Measurements from ENCODE around the gene WDPCP.
"Not testable (repeated sequence)": the region's sequence is repeated elsewhere in the genome, so short reads cannot be mapped to it uniquely, and the experiment has no call there.

Gene WDPCP

GRCh38 chr2:63588385-63589147 is at the start of gene WDPCP, which contains the start of gene MDH1:
WDPCP (minus strand) TSS chr2:63588477; CDS start chr2:63588271, 206 bp downstream.
MDH1 (plus strand) TSS chr2:63588963; CDS start chr2:63589044, 81 bp downstream.
- Mint-ChIP-seq H3K4me1 (peaks cover 46% of the 10 kb centered on the region), H3K9me3 (no peaks in the 10 kb centered on the region), H3K27me3 (peaks cover 5% of the 10 kb centered on the region), H3K27ac (peak within 1 kb of the TSS; percentile 94), H3K4me3 (peak within 1 kb of the TSS; percentile 96), H3K36me3 (peaks cover 3% of the 10 kb centered on the region)
- DNase-seq: peak; percentile 95
- CTCF ChIA-PET: interaction anchor here (0.7 kb wide), 1 partner anchor 1327 kb away, joined by 3 read pairs; no protein-coding TSS in a partner anchor

- no peak overlapping the region for H3K27ac Mint-ChIP-seq
- peaks cover 3% of the 10 kb centered on the region for H3K36me3 Mint-ChIP-seq
- CTCF ChIA-PET: no interaction called here
- H3K4me3 Mint-ChIP-seq: no peak overlapping the region
- no peaks in the 10 kb centered on the region for H3K4me1 Mint-ChIP-seq
- H3K9me3 Mint-ChIP-seq: peaks cover 10% of the 10 kb centered on the region
- H3K27me3 Mint-ChIP-seq: no peaks in the 10 kb centered on the region
- no peak for DNase-seq
Observed at GRCh38 chr2:63632382-63632781, 44.1 kb upstream of the WDPCP start.

GRCh38 chr2:63631501-63631900 is 43.2 kb upstream of the WDPCP start:
- Mint-ChIP-seq H3K27me3 (no peaks in the 10 kb centered on the region), H3K9me3 (peaks cover 11% of the 10 kb centered on the region), H3K36me3 (peaks cover 3% of the 10 kb centered on the region), H3K4me3 (no peak overlapping the region), H3K4me1 (no peaks in the 10 kb centered on the region), H3K27ac (no peak overlapping the region)
- no peak for DNase-seq
- CTCF ChIA-PET: no interaction called here

GRCh38 chr2:63628403-63628942 is 40.2 kb upstream of the WDPCP start:
- Mint-ChIP-seq H3K27me3 (no peaks in the 10 kb centered on the region), H3K4me1 (no peaks in the 10 kb centered on the region), H3K27ac (no peak overlapping the region), H3K9me3 (peaks cover 7% of the 10 kb centered on the region), H3K36me3 (peaks cover 3% of the 10 kb centered on the region), H3K4me3 (no peak overlapping the region)
- no peak for DNase-seq
- CTCF ChIA-PET: no interaction called here

GRCh38 chr2:63627866-63628265 is 39.6 kb upstream of the WDPCP start:
- peaks cover 2% of the 10 kb centered on the region for H3K36me3 Mint-ChIP-seq
- no peak overlapping the region for H3K27ac Mint-ChIP-seq
- H3K4me3 Mint-ChIP-seq: no peak overlapping the region
- peaks cover 6% of the 10 kb centered on the region for H3K9me3 Mint-ChIP-seq
- CTCF ChIA-PET: no interaction called here
- no peaks in the 10 kb centered on the region for H3K27me3 Mint-ChIP-seq
- DNase-seq: no peak
- H3K4me1 Mint-ChIP-seq: no peaks in the 10 kb centered on the region

GRCh38 chr2:63623763-63624162 is 35.5 kb upstream of the WDPCP start:
- CTCF ChIA-PET, H3K27ac Mint-ChIP-seq, H3K36me3 Mint-ChIP-seq, H3K27me3 Mint-ChIP-seq, H3K4me3 Mint-ChIP-seq, DNase-seq, H3K9me3 Mint-ChIP-seq, H3K4me1 Mint-ChIP-seq: not testable (repeated sequence)

GRCh38 chr2:63622751-63623150 is 34.5 kb upstream of the WDPCP start:
- peaks cover 4% of the 10 kb centered on the region for H3K27me3 Mint-ChIP-seq
- DNase-seq: no peak
- peaks cover 2% of the 10 kb centered on the region for H3K9me3 Mint-ChIP-seq
- H3K4me3 Mint-ChIP-seq: no peak overlapping the region
- CTCF ChIA-PET: no interaction called here
- no peaks in the 10 kb centered on the region for H3K36me3 Mint-ChIP-seq
- no peak overlapping the region for H3K27ac Mint-ChIP-seq
- H3K4me1 Mint-ChIP-seq: no peaks in the 10 kb centered on the region

- DNase-seq: no peak
- no peak overlapping the region for H3K27ac Mint-ChIP-seq
- CTCF ChIA-PET: no interaction called here
- no peaks in the 10 kb centered on the region for H3K4me1 Mint-ChIP-seq
- H3K36me3 Mint-ChIP-seq: no peaks in the 10 kb centered on the region
- H3K9me3 Mint-ChIP-seq: no peaks in the 10 kb centered on the region
- no peak overlapping the region for H3K4me3 Mint-ChIP-seq
- H3K27me3 Mint-ChIP-seq: peaks cover 8% of the 10 kb centered on the region
Observed at GRCh38 chr2:63619328-63619727, 31.1 kb upstream of the WDPCP start.

- no peak for DNase-seq
- CTCF ChIA-PET: no interaction called here
- Mint-ChIP-seq H3K9me3 (no peaks in the 10 kb centered on the region), H3K27me3 (peaks cover 8% of the 10 kb centered on the region), H3K4me1 (no peaks in the 10 kb centered on the region), H3K4me3 (no peak overlapping the region), H3K27ac (no peak overlapping the region), H3K36me3 (no peaks in the 10 kb centered on the region)
Observed at GRCh38 chr2:63617366-63617765, 29.1 kb upstream of the WDPCP start.

GRCh38 chr2:63614983-63615945 is 27.0 kb upstream of the WDPCP start:
- no peaks in the 10 kb centered on the region for H3K4me1 Mint-ChIP-seq
- H3K36me3 Mint-ChIP-seq: no peaks in the 10 kb centered on the region
- H3K27ac Mint-ChIP-seq: no peak overlapping the region
- no peak overlapping the region for H3K4me3 Mint-ChIP-seq
- CTCF ChIA-PET: no interaction called here
- no peaks in the 10 kb centered on the region for H3K9me3 Mint-ChIP-seq
- no peak for DNase-seq
- H3K27me3 Mint-ChIP-seq: peaks cover 4% of the 10 kb centered on the region

GRCh38 chr2:63614448-63614968 is 26.2 kb upstream of the WDPCP start:
- Mint-ChIP-seq H3K4me3 (no peak overlapping the region), H3K27ac (no peak overlapping the region), H3K27me3 (peaks cover 4% of the 10 kb centered on the region), H3K4me1 (no peaks in the 10 kb centered on the region), H3K9me3 (no peaks in the 10 kb centered on the region), H3K36me3 (no peaks in the 10 kb centered on the region)
- CTCF ChIA-PET: no interaction called here
- no peak for DNase-seq

- Mint-ChIP-seq H3K36me3 (peaks cover under 1% of the 10 kb centered on the region), H3K27me3 (peaks cover 4% of the 10 kb centered on the region), H3K4me1 (no peaks in the 10 kb centered on the region), H3K9me3 (no peaks in the 10 kb centered on the region), H3K27ac (no peak overlapping the region), H3K4me3 (no peak overlapping the region)
- no peak for DNase-seq
- CTCF ChIA-PET: no interaction called here
Observed at GRCh38 chr2:63613391-63613901, 25.2 kb upstream of the WDPCP start.

GRCh38 chr2:63610525-63610924 is 22.2 kb upstream of the WDPCP start:
- Mint-ChIP-seq H3K27me3 (peaks cover 4% of the 10 kb centered on the region), H3K4me3 (no peak overlapping the region), H3K9me3 (no peaks in the 10 kb centered on the region), H3K27ac (no peak overlapping the region), H3K4me1 (no peaks in the 10 kb centered on the region), H3K36me3 (peaks cover 16% of the 10 kb centered on the region)
- no peak for DNase-seq
- CTCF ChIA-PET: no interaction called here

GRCh38 chr2:63608865-63609264 is 20.6 kb upstream of the WDPCP start:
- H3K4me3 Mint-ChIP-seq, DNase-seq, H3K4me1 Mint-ChIP-seq, CTCF ChIA-PET, H3K9me3 Mint-ChIP-seq, H3K27me3 Mint-ChIP-seq, H3K27ac Mint-ChIP-seq: not testable (repeated sequence)
- H3K36me3 Mint-ChIP-seq: peaks cover 26% of the 10 kb centered on the region
